Keratinocyte (primary cell): ENCODE data around the gene MYH6.

ENCODE experiments used
- EZH2 ChIP-seq: IDR thresholded peaks from one replicate; pipeline ENCODE4 v1.6.1; 2012; ENCODE audit warnings: inconsistent platforms, mild to moderate bottlenecking, low read length, moderate library complexity
- TF ChIP-seq, protein P1 (sequence below), 3 experiments: IDR thresholded peaks in 1 of 3; conservative IDR thresholded peaks in 1 of 3; optimal IDR thresholded peaks in 1 of 3; 2 replicates in 2 of 3; 3 replicates in 1 of 3; pipeline versions ENCODE3 to v1.5.1; 2011; ENCODE audit warnings: low read length in 3 of 3, mild to moderate bottlenecking in 3 of 3, moderate library complexity in 2 of 3, control low read depth in 1 of 3, inconsistent platforms in 1 of 3; ENCODE audit not compliant: insufficient read depth in 2 of 3; ENCODE audit errors: extremely low read depth in 1 of 3

DNA sequence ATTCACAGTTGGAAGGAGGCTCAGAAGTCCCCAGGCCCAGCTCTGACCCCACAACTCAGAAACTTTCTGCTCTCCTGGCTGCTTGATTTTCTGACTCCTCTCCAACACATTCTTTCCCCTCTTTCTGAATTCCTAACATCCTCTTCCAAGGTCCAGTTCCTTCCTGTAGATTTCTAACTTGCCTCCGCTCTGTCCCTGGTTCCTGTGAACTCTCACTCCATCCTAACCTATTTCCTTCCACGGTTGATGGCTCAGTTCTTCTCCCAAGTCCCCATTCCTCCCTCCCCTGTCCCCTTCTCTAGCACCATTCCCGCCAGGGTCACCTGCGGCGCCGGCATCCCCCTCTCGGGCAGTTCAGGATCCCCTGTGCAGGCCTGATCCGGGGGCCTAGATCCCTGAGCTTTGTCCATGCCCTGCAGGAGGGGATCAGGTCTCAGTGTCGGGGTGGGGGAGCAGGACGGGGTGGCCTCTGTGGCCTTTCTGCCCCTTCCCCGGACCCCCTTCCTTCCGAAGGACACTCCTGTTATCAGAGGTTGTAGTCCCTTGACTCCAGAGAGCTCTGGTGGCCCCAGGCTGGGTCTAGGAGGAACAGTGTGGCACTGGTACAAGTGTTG is 49.4 kb downstream of the MYH6 start:
- TF ChIP-seq, protein P1, sequence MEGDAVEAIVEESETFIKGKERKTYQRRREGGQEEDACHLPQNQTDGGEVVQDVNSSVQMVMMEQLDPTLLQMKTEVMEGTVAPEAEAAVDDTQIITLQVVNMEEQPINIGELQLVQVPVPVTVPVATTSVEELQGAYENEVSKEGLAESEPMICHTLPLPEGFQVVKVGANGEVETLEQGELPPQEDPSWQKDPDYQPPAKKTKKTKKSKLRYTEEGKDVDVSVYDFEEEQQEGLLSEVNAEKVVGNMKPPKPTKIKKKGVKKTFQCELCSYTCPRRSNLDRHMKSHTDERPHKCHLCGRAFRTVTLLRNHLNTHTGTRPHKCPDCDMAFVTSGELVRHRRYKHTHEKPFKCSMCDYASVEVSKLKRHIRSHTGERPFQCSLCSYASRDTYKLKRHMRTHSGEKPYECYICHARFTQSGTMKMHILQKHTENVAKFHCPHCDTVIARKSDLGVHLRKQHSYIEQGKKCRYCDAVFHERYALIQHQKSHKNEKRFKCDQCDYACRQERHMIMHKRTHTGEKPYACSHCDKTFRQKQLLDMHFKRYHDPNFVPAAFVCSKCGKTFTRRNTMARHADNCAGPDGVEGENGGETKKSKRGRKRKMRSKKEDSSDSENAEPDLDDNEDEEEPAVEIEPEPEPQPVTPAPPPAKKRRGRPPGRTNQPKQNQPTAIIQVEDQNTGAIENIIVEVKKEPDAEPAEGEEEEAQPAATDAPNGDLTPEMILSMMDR (optimal IDR thresholded peaks at IDR 0.05 in 1 of 3, IDR thresholded peaks at IDR 0.05 in 1 of 3, conservative IDR thresholded peaks at IDR 0.05 in 1 of 3; ENCODE audit: extremely low read depth in 1 of 3, insufficient read depth in 2 of 3, low read length in 3 of 3), result no peak
- no peak for TF ChIP-seq EZH2
